SK-N-SH (cell line): Measurements from ENCODE around the gene ATP1A1.

Experiments used
- RCOR1 ChIP-seq: fragments of 150-350 bp; IDR thresholded peaks from 2 replicates; pipeline ENCODE4 v1.6.1; 2017; ENCODE audit warnings: antibody characterized with exemption, low read length
- RFX5 ChIP-seq: IDR thresholded peaks from 2 replicates; pipeline ENCODE4 v1.6.1; 2012; ENCODE audit warnings: mild to moderate bottlenecking, improper control_type of control experiment, low read length
- TEAD4 ChIP-seq: IDR thresholded peaks from 2 replicates; pipeline ENCODE4 v1.4.0; 2012; ENCODE audit warnings: mild to moderate bottlenecking, borderline replicate concordance; ENCODE audit not compliant: insufficient read depth
- TF ChIP-seq, protein P1 (sequence below): fragments of 200-600 bp; sonication (generic); IDR thresholded peaks from 2 replicates; pipeline ENCODE4 v1.6.1; 2017; ENCODE audit warnings: antibody characterized with exemption, mild to moderate bottlenecking, moderate library complexity
- TF ChIP-seq, protein P2 (sequence below): IDR thresholded peaks from 2 replicates; pipeline ENCODE4 v1.4.0; 2012; ENCODE audit warnings: low read depth

DNA sequence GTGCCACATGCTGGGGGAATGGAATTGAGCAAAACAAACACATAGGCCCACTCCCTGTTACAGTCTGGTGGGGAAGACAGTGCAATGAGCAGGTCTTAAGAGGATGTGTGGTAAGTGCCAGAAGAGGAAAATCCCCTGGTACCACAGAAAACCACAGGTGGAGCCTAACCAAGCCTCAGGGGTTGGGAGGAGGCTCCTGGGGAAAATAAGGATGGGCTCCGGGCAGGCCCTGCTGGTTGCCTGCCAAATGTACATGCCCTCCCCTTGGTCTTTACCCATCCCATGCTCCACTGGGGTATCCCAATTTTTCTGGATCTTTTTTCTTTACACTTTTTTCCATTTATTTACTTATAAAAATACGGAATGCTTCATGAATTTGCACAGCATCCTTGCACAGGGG lies 40.4 kb downstream of the ATP1A1 start:
- TF ChIP-seq, protein P1, sequence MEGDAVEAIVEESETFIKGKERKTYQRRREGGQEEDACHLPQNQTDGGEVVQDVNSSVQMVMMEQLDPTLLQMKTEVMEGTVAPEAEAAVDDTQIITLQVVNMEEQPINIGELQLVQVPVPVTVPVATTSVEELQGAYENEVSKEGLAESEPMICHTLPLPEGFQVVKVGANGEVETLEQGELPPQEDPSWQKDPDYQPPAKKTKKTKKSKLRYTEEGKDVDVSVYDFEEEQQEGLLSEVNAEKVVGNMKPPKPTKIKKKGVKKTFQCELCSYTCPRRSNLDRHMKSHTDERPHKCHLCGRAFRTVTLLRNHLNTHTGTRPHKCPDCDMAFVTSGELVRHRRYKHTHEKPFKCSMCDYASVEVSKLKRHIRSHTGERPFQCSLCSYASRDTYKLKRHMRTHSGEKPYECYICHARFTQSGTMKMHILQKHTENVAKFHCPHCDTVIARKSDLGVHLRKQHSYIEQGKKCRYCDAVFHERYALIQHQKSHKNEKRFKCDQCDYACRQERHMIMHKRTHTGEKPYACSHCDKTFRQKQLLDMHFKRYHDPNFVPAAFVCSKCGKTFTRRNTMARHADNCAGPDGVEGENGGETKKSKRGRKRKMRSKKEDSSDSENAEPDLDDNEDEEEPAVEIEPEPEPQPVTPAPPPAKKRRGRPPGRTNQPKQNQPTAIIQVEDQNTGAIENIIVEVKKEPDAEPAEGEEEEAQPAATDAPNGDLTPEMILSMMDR: no peak
- TF ChIP-seq, protein P2, sequence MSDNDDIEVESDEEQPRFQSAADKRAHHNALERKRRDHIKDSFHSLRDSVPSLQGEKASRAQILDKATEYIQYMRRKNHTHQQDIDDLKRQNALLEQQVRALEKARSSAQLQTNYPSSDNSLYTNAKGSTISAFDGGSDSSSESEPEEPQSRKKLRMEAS: no peak
- TF ChIP-seq RCOR1 (no peak), TEAD4 (no peak), RFX5 (no peak)
